ENCODE data around the gene OTULIN.

DNA sequence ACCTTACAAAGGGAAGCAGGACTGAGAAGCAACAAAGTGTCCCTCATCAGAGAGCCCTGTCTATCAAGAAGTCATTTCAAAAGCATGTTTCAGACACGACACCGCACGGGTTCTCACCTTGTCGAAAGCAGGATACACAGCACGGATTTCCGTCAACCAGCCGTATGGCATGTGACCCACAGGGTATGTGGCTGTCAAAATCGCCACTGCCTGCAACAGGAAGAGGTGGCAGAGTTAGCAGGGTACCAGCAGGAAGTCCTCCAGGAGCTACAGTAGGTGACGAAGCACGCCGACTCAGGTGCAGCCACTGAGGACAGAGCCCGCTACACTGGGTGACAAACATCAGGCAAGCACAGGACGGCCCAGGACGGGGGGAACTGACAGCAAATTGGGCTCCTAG, 81.2 kb downstream of the OTULIN start:
- TF ChIP-seq, protein P1, sequence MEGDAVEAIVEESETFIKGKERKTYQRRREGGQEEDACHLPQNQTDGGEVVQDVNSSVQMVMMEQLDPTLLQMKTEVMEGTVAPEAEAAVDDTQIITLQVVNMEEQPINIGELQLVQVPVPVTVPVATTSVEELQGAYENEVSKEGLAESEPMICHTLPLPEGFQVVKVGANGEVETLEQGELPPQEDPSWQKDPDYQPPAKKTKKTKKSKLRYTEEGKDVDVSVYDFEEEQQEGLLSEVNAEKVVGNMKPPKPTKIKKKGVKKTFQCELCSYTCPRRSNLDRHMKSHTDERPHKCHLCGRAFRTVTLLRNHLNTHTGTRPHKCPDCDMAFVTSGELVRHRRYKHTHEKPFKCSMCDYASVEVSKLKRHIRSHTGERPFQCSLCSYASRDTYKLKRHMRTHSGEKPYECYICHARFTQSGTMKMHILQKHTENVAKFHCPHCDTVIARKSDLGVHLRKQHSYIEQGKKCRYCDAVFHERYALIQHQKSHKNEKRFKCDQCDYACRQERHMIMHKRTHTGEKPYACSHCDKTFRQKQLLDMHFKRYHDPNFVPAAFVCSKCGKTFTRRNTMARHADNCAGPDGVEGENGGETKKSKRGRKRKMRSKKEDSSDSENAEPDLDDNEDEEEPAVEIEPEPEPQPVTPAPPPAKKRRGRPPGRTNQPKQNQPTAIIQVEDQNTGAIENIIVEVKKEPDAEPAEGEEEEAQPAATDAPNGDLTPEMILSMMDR (IDR thresholded peaks at IDR 0.05): no peak
- TF ChIP-seq EP300 (IDR thresholded peaks at IDR 0.05) (no peak), POLR2A (IDR thresholded peaks at IDR 0.05) (no peak)

All from tibial nerve (tissue), 4 donors.